CD4-positive, alpha-beta T cell treated with Interleukin-15 for 4 hours (primary cell): Measurements from ENCODE around the gene RAB14.

Experiments used
- DNase-seq: peaks from one replicate; pipeline ENCODE4 v3.0.0-alpha.2; 2020; ENCODE audit warnings: low spot score

RAB14 gene

GRCh38 chr9:121219530-121219929, 17.9 kb upstream of the RAB14 start:
- no peak for DNase-seq

- DNase-seq: no peak
Measured at GRCh38 chr9:121218357-121219027, 16.8 kb upstream of the RAB14 start.

- DNase-seq: no peak
Measured at GRCh38 chr9:121217609-121218292, 16.1 kb upstream of the RAB14 start.

- no peak for DNase-seq
Measured at GRCh38 chr9:121216271-121216805, 14.7 kb upstream of the RAB14 start.

- DNase-seq: no peak
Measured at GRCh38 chr9:121214005-121214404, 12.3 kb upstream of the RAB14 start.

GRCh38 chr9:121213136-121213806, 11.6 kb upstream of the RAB14 start:
- DNase-seq: peak; percentile 58

- no peak for DNase-seq
Measured at GRCh38 chr9:121210536-121210935, 8.9 kb upstream of the RAB14 start.

- no peak for DNase-seq
Measured at GRCh38 chr9:121207371-121207940, 5.8 kb upstream of the RAB14 start.

- no peak for DNase-seq
Measured at GRCh38 chr9:121206516-121207370, 5.1 kb upstream of the RAB14 start.

- no peak for DNase-seq
Measured at GRCh38 chr9:121204611-121205010, 2.9 kb upstream of the RAB14 start.

GRCh38 chr9:121204121-121204520, 2.5 kb upstream of the RAB14 start:
- DNase-seq: no peak

- peak; percentile 34 for DNase-seq
Measured at GRCh38 chr9:121201045-121201737, 478 bp downstream of the RAB14 start.

GRCh38 chr9:121200356-121200755, 1.3 kb downstream of the RAB14 start:
- DNase-seq: no peak

GRCh38 chr9:121199921-121200320, 1.7 kb downstream of the RAB14 start:
- DNase-seq: no peak

- DNase-seq: no peak
Measured at GRCh38 chr9:121198512-121199042, 3.1 kb downstream of the RAB14 start.

- no peak for DNase-seq
Measured at GRCh38 chr9:121197132-121197531, 4.5 kb downstream of the RAB14 start.

GRCh38 chr9:121196389-121196788, 5.3 kb downstream of the RAB14 start:
- DNase-seq: no peak

- DNase-seq: no peak
Measured at GRCh38 chr9:121194730-121195129, 6.9 kb downstream of the RAB14 start.

GRCh38 chr9:121192959-121193640, 8.6 kb downstream of the RAB14 start:
- peak; percentile 14 for DNase-seq

- DNase-seq: no peak
Measured at GRCh38 chr9:121192518-121192917, 9.2 kb downstream of the RAB14 start.
